ENCODE results near the gene OR4B1.
"Not testable (repeated sequence)": the region's sequence is repeated elsewhere in the genome, so short reads cannot be mapped to it uniquely, and the experiment has no call there.

Gene OR4B1, protein sequence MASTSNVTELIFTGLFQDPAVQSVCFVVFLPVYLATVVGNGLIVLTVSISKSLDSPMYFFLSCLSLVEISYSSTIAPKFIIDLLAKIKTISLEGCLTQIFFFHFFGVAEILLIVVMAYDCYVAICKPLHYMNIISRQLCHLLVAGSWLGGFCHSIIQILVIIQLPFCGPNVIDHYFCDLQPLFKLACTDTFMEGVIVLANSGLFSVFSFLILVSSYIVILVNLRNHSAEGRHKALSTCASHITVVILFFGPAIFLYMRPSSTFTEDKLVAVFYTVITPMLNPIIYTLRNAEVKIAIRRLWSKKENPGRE

DNA sequence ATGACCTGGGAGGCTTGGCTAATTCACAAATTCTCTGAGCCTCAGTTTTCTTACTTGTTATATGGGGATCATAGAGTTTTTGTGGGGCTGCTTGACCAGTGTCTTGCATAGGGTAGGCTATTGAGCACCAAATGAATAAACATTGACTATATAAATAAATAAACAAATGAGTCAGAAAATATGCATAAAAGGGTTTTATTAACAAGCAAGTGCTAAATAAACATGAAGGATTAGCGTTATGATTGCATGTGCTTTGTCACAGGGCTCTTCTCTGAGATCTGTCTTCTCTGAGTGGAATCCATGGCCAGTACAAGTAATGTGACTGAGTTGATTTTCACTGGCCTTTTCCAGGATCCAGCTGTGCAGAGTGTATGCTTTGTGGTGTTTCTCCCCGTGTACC, at the start of gene OR4B1:
TSS of gene OR4B1 (plus strand) at position 301 of the 400 bp plus-strand sequence. CDS start at position 301, 0 bp downstream.
- no peak for DNase-seq (ENCODE audit: low spot score)

DNA sequence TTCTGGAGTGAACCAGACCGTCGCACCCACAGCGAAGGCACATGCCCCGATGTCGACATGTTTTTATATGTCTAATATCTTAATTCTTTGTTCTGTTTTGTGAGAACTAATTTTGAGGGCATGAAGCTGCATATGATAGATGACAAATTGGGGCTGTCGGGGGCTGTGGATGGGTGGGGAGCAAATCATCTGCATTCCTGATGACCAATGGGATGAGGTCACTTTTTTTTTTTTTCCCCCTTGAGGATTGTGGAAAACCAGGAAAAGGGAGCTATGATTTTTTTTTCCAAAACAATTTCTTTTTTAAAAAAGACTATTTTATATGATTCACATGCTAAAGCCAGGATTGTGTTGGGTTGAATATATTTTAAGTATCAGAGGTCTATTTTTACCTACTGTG, 49.2 kb upstream of the OR4B1 start:
- DNase-seq (ENCODE audit: low spot score), result no peak

DNA sequence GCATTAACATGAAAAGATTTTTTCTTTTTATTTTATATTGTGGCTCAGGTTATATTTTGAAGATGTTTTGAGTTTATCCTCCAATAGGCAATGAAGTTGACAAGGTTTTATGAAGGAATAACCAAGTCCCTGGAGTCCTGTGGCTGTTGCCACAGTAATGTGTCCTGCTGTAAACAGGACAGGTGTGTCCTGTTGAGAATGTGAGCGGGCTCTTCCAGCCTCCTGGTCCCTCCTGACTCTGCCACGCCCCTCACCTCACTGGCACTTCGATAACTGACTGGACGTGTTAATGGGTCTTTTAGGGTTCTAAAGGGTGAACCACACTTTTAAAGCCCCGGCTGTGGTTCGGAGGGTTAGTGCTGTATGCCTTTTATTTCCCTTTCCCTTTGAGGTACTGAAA, 47.8 kb upstream of the OR4B1 start:
- DNase-seq (ENCODE audit: low spot score), result no peak

DNA sequence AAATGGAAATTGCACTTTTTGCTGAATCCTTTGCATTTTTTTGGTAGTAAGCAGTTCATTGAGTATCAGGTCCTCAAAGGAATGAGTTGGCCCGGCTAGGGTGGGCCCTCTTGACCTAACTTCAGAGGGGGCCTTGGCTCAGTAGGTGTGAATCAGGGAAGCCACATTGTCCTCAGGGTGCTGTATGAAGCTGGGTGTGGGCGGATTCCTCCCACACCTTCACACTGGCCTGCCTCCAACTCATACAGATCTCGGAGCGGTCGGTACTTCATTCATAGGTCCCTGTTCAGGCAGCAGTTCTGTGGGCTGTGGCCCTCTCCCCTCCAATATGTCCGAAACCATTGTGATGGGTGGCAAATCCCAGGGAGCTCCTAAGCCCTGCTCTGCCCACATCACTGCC, 47.4 kb upstream of the OR4B1 start:
- DNase-seq (ENCODE audit: low spot score), result no peak

DNA sequence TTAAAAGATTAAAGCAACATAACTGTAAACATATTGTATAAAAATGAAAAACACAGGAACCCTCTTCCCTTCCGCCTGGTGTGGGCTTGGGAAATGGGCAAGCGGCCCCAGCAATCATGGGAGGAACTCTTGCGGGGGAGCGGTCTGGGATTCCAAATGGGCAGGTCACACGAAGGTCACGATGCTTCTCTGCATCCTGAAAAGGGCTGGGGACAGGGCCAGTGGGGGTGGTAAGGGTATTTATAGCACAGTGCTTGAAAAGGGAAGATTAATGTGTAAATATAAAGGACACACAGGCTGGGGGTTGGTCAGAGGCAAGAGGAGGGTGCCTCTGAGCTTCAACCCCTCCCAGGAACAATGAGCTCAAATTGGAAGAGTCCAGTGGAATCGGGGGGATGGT, 46.9 kb upstream of the OR4B1 start:
- DNase-seq (ENCODE audit: low spot score), result no peak

DNA sequence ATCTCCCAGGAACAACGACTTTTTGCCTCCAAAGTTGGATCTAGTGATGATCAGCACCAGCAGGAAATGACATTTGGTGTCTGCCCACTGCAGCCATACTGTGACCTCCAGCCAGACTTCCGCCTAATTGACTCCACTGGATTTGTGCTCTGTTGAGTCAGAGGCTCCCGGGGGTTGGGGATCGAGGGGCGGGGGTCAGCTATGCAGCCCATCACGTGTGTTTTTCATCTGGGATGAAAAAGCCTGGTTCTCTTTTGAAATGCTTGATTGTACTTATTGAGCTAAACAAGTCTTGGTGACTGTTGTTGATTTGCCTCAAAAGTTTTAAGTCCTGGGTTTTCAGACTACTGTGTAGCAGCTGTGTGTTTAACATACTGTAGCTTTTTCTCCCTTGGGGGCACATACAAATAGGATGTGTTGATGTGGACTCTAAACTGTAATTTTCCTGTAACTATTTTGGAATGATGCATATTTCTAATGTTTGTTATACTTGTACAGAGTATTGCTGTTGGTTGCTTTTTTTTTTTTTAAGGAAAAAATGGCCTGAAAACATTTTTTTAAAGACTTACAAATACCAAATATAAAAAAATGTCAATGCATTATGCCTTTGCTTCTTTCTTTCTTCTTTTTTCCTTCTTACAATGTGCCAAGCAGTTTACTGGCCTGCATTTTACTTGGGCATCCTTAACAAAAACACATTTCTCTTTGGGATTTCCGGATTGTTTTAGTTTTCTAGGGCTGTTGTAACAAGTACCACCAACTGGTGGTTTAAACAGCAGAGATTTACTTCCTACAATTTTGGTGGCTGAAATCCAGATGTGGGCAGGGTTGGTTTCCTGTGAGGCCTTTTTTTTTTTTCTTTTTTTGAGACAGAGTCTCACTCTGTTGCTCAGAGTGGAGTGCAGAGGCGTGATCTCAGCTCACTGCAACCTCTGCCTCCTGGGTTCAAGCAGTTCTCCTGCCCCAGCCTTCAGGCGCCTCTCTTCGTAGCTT, 46.1 kb upstream of the OR4B1 start:
- peak; percentile 34 for DNase-seq (ENCODE audit: low spot score)

DNA sequence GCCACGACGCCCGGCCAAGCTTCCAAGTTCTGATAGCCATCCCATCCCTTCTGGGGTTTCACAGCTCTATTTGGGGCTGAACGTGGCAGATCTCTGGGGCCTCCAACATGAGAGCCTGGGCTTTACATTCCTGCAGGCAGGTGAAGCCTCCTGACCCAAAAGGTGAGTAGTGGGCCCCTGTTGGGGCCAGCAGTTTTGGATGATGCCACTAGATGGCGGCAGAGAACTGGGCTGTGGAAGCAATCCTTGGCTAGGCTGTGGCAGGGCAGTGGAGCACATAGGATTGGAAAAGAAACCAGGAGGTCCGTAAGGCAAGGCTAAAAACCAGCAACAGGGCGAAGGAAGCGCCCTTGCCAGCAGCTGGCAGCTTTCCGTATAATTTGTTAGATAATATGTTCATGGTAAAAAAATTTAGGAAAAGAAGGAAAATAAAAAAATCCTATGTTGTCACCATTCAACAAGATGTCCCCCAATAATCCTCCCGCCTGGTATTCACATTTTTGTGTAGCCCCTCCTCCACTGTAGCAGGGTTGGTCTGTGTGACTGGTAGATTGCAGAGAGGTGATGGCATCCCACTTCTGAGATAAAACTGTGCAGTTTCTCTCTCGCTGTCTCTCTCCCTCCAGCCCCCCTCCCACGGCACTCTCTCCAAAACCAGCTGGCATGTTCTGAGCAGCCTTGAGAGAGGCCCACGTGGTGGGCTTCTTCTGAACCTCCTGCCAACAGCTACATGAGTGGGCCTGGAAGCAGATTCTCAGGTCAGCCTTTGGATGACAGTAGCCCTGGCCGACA, 43.6 kb upstream of the OR4B1 start:
- DNase-seq (ENCODE audit: low spot score), result peak; percentile 56

DNA sequence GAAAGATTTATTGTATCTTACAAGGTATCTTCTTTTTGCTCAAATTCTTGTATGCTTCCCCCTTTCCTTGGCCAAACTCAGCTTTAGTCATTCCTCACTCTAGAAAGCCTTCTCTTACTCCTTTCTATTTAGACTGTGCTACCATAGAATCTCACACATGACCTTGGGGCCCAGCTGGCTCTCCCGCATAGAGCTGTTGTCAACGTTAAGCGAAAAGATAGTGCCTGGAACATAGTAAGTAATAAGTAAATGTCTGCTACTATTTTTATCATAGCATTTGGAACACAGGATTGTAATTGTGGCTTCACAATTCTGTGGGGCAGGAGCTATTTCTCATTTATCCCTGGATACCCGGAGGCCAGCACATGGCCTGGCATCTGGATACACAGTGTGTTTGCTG, 38.9 kb upstream of the OR4B1 start:
- no peak for DNase-seq (ENCODE audit: low spot score)

DNA sequence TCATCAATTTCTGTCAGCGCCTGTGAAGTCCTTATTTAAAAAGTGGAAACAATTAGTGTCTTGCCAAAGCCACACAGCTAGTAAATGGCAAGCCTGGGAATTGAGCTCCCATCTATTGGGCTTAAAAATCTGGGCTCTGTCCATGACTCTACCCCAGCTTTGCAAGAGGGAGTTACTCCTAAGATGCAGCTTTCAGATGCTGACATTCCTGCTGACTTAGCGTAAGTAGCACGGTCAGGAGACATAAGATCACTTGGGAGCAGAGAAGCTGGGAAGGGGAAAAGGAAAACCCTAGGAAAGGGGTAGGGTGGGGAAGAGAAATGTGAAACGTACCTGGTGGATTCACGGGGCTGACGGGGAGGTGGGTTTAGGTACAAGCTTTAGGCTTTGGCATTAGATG, 36.0 kb upstream of the OR4B1 start:
- DNase-seq (ENCODE audit: low spot score), result no peak

DNA sequence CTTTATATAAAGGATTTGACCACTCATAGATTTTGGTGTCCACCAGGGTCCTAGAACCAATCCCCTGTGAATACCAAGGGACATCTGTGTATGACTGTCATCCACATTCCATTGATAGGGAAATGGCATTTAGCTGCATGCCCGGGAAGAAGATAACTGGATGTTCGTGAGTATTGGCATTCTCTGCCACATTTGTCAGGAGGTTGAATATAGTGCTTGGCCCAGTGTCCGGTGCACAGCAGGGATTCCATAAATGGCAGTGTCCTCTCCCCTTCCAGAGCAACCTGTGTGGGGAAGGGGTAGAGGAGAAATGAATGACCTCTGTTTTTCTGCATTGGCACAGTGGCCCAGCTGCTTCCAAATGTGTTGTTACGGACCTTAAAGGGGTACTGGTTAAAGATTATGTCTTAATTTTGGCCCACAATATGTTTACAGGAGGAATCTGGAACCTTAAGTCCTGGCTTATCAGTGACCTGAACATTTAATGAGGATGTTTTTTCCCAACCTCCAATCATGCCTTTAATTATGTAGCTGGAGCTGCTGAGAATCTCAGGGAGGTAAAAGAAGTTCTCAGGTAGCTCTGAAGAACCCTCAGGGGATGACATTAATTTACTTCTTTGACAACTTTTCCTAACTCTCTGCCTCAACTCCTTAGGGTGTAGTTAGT, 33.6 kb upstream of the OR4B1 start:
- DNase-seq (ENCODE audit: low spot score), result no peak

DNA sequence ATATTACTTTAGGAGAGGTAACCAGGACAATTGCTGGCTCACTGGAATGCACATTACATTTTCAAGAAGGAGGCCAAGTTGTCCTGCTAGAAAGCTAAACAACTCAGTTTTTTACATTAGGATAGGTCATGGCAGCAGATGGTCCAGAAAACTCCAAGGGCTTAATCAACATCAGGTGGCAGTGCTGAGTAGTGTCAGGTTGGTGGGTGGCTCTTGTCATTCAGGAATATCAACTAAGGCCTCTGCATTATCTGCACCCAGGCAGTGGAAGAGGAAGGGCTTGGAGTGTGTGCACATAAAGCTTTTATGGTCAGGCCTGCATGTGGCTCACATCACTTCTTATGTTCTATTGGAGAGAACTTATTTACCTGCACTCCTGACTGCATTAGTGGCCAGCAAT, 32.2 kb upstream of the OR4B1 start:
- DNase-seq (ENCODE audit: low spot score), result no peak

DNA sequence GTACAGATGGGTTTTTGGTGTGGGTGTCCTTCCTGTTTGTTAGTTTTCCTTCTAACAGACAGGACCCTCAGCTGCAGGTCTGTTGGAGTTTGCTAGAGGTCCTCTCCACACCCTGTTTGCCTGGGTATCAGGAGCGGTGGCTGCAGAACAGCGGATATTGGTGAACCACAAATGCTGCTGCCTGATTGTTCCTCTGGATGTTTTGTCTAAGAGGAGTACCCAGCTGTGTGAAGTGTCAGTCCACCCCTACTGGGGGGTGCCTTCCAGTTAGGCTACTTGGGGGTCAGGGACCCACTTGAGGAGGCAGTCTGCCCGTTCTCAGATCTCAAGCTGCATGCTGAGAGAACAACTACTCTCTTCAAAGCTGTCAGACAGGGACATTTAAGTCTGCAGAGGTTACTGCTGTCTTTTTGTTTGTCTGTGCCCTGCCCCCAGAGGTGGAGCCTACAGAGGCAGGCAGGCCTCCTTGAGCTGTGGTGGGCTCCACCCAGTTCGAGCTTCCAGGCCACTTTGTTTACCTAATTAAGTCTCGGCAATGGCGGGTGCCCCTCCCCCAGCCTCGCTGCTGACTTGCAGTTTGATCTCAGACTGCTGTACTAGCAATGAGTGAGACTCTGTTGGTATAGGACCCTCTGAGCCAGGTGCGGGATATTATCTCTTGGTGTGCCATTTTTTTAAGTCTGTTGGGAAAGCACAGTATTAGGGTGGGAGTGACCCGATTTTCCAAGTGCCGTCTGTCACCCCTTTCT, 25.5 kb upstream of the OR4B1 start:
- not testable (repeated sequence) for DNase-seq (ENCODE audit: low spot score)

DNA sequence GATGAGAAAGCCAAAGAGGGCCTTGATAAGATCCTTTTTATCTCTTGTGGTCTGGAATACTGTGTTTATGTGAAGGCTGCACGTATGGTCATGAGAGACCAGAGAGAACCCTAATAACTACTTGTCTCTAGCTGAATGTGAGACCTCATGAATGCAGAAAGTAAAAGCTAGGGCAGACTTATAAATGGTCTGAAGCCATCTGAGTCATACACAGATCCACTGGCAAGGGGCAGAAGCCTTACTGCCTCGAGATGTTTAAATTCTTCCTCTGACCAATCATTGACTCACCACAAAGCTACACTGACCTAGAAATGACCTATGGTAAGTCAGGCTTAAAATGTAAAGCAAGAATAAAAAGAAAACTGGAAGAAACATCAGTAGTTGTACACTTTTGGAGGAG, 22.7 kb upstream of the OR4B1 start:
- no peak for DNase-seq (ENCODE audit: low spot score)

DNA sequence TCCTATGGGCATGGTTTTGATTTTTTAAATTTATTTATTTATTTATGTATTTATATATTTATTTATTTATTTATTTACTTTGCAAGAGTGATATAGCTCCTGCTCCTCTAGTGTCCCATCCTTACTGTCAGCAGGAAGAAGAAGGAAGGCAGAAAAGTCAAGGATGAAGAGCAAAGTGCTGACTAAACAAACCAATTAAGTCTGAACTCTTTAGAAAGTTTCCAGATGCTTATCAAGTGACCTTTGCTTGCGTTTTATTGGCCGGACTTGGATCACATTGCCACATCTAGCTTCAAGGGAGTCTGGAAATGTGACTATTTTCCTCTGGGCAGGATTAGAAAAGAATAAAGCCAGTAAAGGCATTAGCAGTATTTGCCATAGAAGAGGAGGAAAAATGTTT, 8.7 kb upstream of the OR4B1 start:
- no peak for DNase-seq (ENCODE audit: low spot score)

DNA sequence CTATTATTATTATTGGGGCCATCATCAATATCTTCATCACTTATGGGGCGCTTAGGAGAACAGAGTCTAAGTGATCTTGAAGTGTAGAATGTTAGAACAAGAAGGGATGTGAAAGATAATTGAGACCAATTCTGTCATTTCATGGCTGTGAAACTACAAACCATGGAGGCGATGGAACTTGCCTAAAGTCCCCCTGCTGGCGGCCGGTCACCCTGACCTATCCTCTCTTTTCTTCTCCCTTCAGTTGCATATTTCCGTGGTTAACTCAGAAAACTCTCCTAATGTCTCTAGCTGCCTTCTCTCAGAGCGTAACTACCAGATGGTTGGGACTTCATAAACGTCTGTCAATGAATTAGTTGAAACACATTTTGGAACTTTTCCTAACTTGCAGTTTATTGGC, 6.6 kb upstream of the OR4B1 start:
- no peak for DNase-seq (ENCODE audit: low spot score)

DNA sequence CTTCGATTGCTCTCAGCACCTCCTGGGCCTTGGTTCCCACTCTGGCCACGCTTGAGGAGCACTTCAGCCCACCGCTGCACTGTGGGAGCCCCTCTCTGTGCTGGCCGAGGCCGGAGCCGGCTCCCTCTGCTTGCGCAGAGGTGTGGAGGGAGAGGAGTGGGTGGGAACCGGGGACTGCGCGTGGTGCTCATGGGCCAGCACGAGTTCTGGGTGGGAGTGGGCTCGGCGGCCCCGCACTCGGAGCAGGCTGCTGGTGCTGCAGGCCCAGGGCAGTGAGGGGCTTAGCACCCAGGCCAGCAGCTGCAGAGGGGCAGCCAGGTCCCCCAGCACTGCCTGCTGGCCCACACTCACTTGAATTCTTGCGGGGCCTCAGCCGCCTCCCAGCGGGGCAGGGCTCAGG, 12.2 kb downstream of the OR4B1 start:
- no peak for DNase-seq (ENCODE audit: low spot score)

DNA sequence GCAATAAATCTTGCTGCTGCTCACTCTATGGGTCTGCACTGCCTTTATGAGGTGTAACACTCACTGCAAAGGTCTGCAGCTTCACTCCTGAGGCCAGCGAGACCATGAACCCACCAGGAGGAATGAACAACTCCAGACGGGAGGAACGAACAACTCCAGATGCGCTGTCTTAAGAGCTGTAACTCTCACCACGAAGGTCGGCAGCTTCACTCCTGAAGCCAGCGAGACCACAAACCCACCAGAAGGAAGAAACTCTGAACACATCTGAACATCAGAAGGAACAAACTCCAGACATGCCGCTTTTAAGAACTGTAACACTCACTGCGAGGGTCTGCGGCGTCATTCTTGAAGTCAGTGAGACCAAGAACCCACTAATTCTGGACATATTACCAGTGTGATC, 13.4 kb downstream of the OR4B1 start:
- not testable (repeated sequence) for DNase-seq (ENCODE audit: low spot score)

DNA sequence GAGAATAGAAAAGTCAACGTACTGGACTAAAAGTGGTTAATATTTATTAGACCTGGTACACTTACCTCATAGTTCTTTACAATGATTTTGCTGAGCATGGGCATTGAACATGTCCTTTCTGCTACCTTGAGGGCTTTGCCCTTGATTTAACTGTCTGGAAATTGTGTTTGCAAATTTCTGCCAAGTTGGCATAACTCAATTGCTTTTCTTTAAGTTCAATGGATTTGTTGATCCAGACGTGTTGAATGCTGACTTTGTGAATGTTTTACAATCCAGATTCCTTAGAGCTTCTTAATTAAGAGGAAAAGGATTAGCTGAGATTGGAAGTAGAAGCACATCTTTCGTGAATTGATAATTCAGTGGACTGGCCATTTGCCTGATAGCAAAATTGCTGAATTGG, 21.1 kb downstream of the OR4B1 start:
- DNase-seq (ENCODE audit: low spot score), result no peak

DNA sequence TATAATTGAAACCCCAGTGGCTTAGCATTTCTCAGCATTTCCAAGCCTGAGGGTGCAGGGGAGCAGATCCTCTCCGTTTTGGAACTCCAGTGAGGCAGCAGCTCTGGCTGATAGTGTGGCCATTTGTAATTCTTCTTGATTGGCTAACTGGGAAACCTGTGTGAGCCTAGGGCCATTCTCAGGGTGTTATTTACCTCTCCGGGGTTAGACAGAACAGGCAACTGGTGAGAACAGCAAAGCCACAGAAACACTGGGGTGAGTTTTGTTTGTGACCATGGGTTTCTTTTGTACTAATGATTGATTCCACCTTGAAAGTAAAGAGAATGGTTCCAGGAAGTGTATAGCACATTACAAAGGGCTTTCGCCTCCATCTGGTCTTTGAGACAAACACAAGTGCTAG, 25.9 kb downstream of the OR4B1 start:
- DNase-seq (ENCODE audit: low spot score), result no peak

DNA sequence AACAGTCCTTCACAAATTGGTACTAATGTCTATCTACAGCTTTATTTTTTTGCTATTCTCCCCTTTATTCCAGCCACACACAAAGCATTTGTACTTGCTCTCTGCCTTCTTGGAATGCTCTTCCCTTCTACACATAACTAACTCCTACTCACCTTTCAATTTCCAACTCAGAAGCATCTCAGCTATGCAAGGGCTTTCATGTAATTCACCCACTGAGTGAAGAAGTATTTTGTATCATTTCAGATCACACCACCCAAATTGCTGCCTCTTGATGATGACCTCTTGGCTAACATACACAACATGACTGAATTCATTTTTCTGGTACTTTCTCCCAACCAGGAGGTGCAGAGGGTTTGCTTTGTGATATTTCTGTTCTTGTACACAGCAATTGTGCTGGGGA, 28.2 kb downstream of the OR4B1 start, which contains the start of gene OR4X2:
TSS of gene OR4X2 (plus strand) at position 301 of the 400 bp plus-strand sequence. CDS start at position 301, 0 bp downstream.
- DNase-seq (ENCODE audit: low spot score), result no peak

DNA sequence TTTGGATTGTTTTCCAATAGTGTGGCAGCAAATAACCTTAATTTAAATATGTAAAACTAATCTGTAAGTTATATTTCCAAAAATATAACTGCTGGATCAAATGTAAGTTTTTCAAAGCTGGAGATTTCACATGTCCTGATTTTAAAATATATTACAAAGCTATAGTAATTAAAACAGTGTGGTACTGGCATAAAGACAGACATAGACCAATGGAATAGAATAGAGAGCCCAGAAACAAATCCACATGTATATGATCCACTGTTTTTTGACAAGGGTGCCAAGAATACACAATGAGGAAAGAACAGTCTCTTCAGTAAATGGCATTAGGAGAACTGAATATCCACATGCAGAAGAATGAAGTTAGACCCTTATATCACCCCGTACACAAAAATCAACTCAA, 32.3 kb downstream of the OR4B1 start:
- no peak for DNase-seq (ENCODE audit: low spot score)
